Measurements from ENCODE around the gene CABP4. TPM values are rescaled to one million over a fixed set of nuclear protein-coding genes. Genes with fewer than 3 reads are reported as not detected.

Gene CABP4
- total RNA-seq (5.2 and 7.5 TPM in 2 replicates), polyA plus RNA-seq (3.2 and 6.0 TPM in 2 replicates), polyA minus RNA-seq (4.3 and 11.1 TPM in 2 replicates)
- 2.5 TPM for total RNA-seq (2013)

- Histone ChIP-seq H4K20me1 (ENCODE audit: control insufficient read depth, insufficient read depth, low read length, poor library complexity, severe bottlenecking) (no peaks in the 10 kb centered on the region), H3K4me1 (ENCODE audit: control insufficient read depth in 2 of 2, insufficient read depth in 2 of 2, low read length in 2 of 2) (peaks cover 51 to 88% of the 10 kb centered on the region in 2 donors), H3K4me3 (ENCODE audit: control extremely low read depth in 1 of 5, extremely low read depth in 1 of 5, insufficient read depth in 1 of 5, low read depth in 2 of 5, low read length in 4 of 5) (no peak within 1 kb of the TSS), H3K9me3 (ENCODE audit: control extremely low read depth in 1 of 3, control insufficient read depth in 2 of 3, insufficient read depth in 1 of 3, low read length in 2 of 3) (no peaks in the 10 kb centered on the region), H3K79me2 (ENCODE audit: control insufficient read depth, insufficient read depth, low read length) (peaks cover 70% of the 10 kb centered on the region), H3K27me3 (replicated peaks in 1 of 4; ENCODE audit: control extremely low read depth in 1 of 4, control insufficient read depth in 3 of 4, insufficient read depth in 4 of 4, low read length in 3 of 4) (no peaks in the 10 kb centered on the region), H3K27ac (ENCODE audit: low read length in 2 of 2) (no peak within 1 kb of the TSS), H3K4me2 (replicated peaks; ENCODE audit: low read depth, low read length, poor library complexity, severe bottlenecking) (peak within 1 kb of the TSS; percentile 25), H3K9ac (ENCODE audit: low read length) (no peak within 1 kb of the TSS), H2AFZ (ENCODE audit: insufficient read depth, low read depth, low read length, poor library complexity, severe bottlenecking) (no peak within 1 kb of the TSS), H3K36me3 (replicated peaks in 1 of 2; ENCODE audit: control extremely low read depth in 1 of 2, control insufficient read depth in 1 of 2, extremely low read depth in 1 of 2, insufficient read depth in 2 of 2, low read length in 1 of 2) (no peaks in the 10 kb centered on the region)
- no peak for TF ChIP-seq CTCF (IDR thresholded peaks at IDR 0.05)
- no peak for TF ChIP-seq EZH2 (IDR thresholded peaks at IDR 0.05; ENCODE audit: borderline replicate concordance, insufficient read depth, low read depth, low read length, poor library complexity, severe bottlenecking)
- no peak within 1 kb of the TSS for H3K4me3 Mint-ChIP-seq
- CTCF ChIA-PET, result interaction anchor here (1.3 to 2.3 kb wide), 2 partner anchors 14 to 17 kb away, joined by 3 to 7 read pairs; partner anchors contain the start of genes PTPRCAP and TMEM134
- POLR2A ChIA-PET, result interaction anchor here (1.0 to 2.4 kb wide), 4 partner anchors 9 to 18 kb away, joined by 3 to 7 read pairs (median 4); partner anchors contain the start of gene PTPRCAP
- 83% methylated on average over 1 of the region's 3 CpGs for WGBS (ENCODE audit: insufficient coverage)
- no peak for DNase-seq
- H3K9me3 Mint-ChIP-seq (ENCODE audit: insufficient read depth), result no peaks in the 10 kb centered on the region
- no peaks in the 10 kb centered on the region for H3K27me3 Mint-ChIP-seq
- ATAC-seq (ENCODE audit: low read depth), result no peak
- peaks cover 44% of the 10 kb centered on the region for H3K4me1 Mint-ChIP-seq
- intact Hi-C loops (cut with micrococcal nuclease), result no loop called here
- peak within 1 kb of the TSS; percentile 41 for H3K27ac Mint-ChIP-seq
Observed at GRCh38 chr11:67455054-67455453, at the start of gene CABP4. Gene CABP4, plus strand, starts transcription at chr11:67455354. Its CDS starts 70 bp downstream, at chr11:67455424.

GRCh38 chr11:67405688-67406339 is 49.3 kb upstream of the CABP4 start:
- POLR2A ChIA-PET, result interaction anchor here (2.7 to 6.8 kb wide), 7 partner anchors 7 to 62 kb away, joined by 8 to 195 read pairs (median 79); partner anchors contain the start of genes CARNS1, PTPRCAP, RPS6KB2 and TMEM134
- Mint-ChIP-seq H3K4me1 (peaks cover 77% of the 10 kb centered on the region), H3K27ac (peak overlapping the region; percentile 100), H3K9me3 (ENCODE audit: insufficient read depth) (no peaks in the 10 kb centered on the region), H3K27me3 (no peaks in the 10 kb centered on the region), H3K4me3 (peak overlapping the region; percentile 93)
- Histone ChIP-seq H3K27ac (ENCODE audit: low read length in 2 of 2) (peak overlapping the region; percentile 34 to 83), H3K27me3 (replicated peaks in 1 of 4; ENCODE audit: control extremely low read depth in 1 of 4, control insufficient read depth in 3 of 4, insufficient read depth in 4 of 4, low read length in 3 of 4) (no peaks in the 10 kb centered on the region), H3K9me3 (ENCODE audit: control extremely low read depth in 1 of 3, control insufficient read depth in 2 of 3, insufficient read depth in 1 of 3, low read length in 2 of 3) (peaks cover 0 to under 1% (median 0%) of the 10 kb centered on the region in 3 donors), H3K9ac (ENCODE audit: low read length) (peak overlapping the region; percentile 89), H3K4me1 (ENCODE audit: control insufficient read depth in 2 of 2, insufficient read depth in 2 of 2, low read length in 2 of 2) (peaks cover 81 to 88% of the 10 kb centered on the region in 2 donors), H4K20me1 (ENCODE audit: control insufficient read depth, insufficient read depth, low read length, poor library complexity, severe bottlenecking) (peaks cover 54% of the 10 kb centered on the region), H2AFZ (ENCODE audit: insufficient read depth, low read depth, low read length, poor library complexity, severe bottlenecking) (no peak overlapping the region), H3K4me2 (replicated peaks; ENCODE audit: low read depth, low read length, poor library complexity, severe bottlenecking) (peak overlapping the region; percentile 89), H3K79me2 (ENCODE audit: control insufficient read depth, insufficient read depth, low read length) (peaks cover 78% of the 10 kb centered on the region), H3K4me3 (ENCODE audit: control extremely low read depth in 1 of 5, extremely low read depth in 1 of 5, insufficient read depth in 1 of 5, low read depth in 2 of 5, low read length in 4 of 5) (peak overlapping the region in 4 of 5 experiments; percentile 92 to 99 (median 98)), H3K36me3 (replicated peaks in 1 of 2; ENCODE audit: control extremely low read depth in 1 of 2, control insufficient read depth in 1 of 2, extremely low read depth in 1 of 2, insufficient read depth in 2 of 2, low read length in 1 of 2) (peaks cover 0 to 50% of the 10 kb centered on the region in 2 experiments)
- CTCF ChIA-PET, result interaction anchor here (2.6 to 5.7 kb wide), 3 partner anchors 15 to 63 kb away, joined by 12 to 121 read pairs (median 64); partner anchors contain the start of gene TMEM134
- no peak for ATAC-seq (ENCODE audit: low read depth)
- intact Hi-C loops (cut with micrococcal nuclease), result loop anchor here (10.0 kb wide), 1 partner anchor 179 kb away; the partner anchor contains the start of gene GSTP1
- 87% methylated on average over 8 of the region's 9 CpGs for WGBS (ENCODE audit: insufficient coverage)
- no peak for DNase-seq
- TF ChIP-seq CTCF (IDR thresholded peaks at IDR 0.05) (no peak), EZH2 (IDR thresholded peaks at IDR 0.05; ENCODE audit: borderline replicate concordance, insufficient read depth, low read depth, low read length, poor library complexity, severe bottlenecking) (no peak)

All from B cell (primary cell).